Choroid plexus epithelial cell (primary cell): ENCODE data around the gene TSPO2.

Source experiments
- DNase-seq: peaks from one replicate; pipeline ENCODE4 v3.0.0-alpha.2; 2010; ENCODE audit warnings: low read depth
- H3K4me3 ChIP-seq: 2 replicates; pipeline ENCODE4 v1.5.1; 2011; ENCODE audit warnings: low read depth, mild to moderate bottlenecking, control low read depth, low read length, moderate library complexity
- CTCF ChIP-seq: conservative IDR thresholded peaks from 2 replicates; pipeline ENCODE4 v1.5.1; 2011; ENCODE audit warnings: low read depth, mild to moderate bottlenecking, control low read depth, inconsistent platforms, low read length, moderate library complexity

The TSPO2 gene

DNA sequence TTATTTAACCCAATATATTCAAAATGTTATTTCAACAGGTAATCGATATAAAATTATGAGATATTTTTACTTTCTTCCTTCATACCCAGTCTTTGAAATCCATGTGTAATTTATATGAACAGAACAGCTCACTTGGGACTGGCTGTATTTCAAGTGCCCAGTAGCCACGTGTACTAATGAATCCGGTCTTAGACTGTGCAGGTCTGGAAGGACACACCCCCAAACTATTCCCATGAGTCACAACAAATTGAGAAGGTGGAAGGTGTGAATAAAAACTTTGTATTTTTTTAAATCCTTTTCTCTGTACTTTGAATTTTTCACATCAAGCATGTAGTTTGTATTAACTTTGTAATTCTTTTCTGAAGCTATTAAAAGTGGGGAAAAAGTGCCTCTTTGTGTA, 6.1 kb upstream of the TSPO2 start:
- TF ChIP-seq CTCF: no peak
- no peak for DNase-seq
- H3K4me3 ChIP-seq: no peak overlapping the region

- TF ChIP-seq CTCF: no peak
- H3K4me3 ChIP-seq: no peak overlapping the region
- no peak for DNase-seq
Measured at GRCh38 chr6:41036601-41037000, 5.7 kb upstream of the TSPO2 start.

DNA sequence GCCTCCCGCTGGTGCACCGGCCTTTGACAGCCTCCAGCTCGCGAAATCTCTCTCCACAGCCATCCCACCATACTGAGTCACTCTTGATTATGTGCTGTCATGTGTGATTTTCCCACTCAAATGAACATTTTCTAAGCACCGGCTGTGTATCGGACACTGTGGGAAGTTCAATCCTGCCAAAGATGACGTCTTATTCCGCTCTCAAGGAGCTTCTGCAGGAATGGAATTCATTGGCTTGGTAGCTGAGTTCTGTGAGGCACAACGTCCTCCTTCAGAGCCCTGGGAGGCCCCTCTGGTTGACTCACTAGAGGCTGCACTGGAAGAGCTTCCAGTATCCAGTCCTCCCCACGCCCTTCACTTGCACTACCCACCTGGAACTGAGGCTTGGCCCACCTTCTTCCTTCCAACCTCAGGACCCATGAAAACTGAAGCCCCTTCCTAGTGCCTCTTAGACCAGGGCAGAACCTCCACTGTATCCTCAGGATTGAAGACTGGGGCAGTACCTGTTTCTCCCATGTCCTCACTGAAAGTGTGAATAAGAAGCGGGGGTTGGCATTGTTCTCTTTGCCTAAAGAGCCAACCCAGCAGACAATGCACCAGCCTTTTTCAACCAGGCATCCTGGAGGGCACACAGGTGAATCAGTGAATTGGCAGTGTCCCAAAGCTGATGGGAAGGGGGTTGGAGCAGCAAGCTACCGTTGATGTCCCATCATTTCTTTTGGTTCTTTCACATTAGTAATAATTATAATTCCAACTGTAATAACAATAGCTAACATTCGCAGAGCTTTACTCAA, 5.0 kb upstream of the TSPO2 start:
- DNase-seq: no peak
- no peak overlapping the region for H3K4me3 ChIP-seq
- no peak for TF ChIP-seq CTCF

GRCh38 chr6:41038205-41038604, 4.1 kb upstream of the TSPO2 start:
- H3K4me3 ChIP-seq: no peak overlapping the region
- no peak for DNase-seq
- no peak for TF ChIP-seq CTCF

- peak; percentile 54 for DNase-seq
- TF ChIP-seq CTCF: peak; percentile 86
- H3K4me3 ChIP-seq: no peak within 1 kb of the TSS
Measured at GRCh38 chr6:41039060-41039998, 2.9 kb upstream of the TSPO2 start, which contains the start of gene UNC5CL. Gene UNC5CL, minus strand, starts transcription at chr6:41039221. Its CDS starts 4,147 bp downstream, at chr6:41035074.

GRCh38 chr6:41040101-41040939, 1.9 kb upstream of the TSPO2 start:
- DNase-seq: peak; percentile 11
- no peak for TF ChIP-seq CTCF
- H3K4me3 ChIP-seq: no peak overlapping the region
